Stimulated activated CD8-positive, alpha-beta memory T cell treated with anti-CD3 and anti-CD28 coated beads, Interleukin-2, amount 100 ng/mL, for 48 hours (primary cell): ENCODE results near the gene GSTA1.
"Not testable (repeated sequence)": the region's sequence is repeated elsewhere in the genome, so short reads cannot be mapped to it uniquely, and the experiment has no call there.

Experiments
- DNase-seq, 2 donors: peaks; one replicate each; pipeline ENCODE4 v3.0.0-alpha.2; 2020; ENCODE audit warnings: low read depth in 2 of 2

The GSTA1 gene

GRCh38 chr6:52803668-52804255 is at the start of gene GSTA1:
Gene GSTA1 (minus strand): TSS chr6:52803816. CDS start chr6:52799267, 4,549 bp downstream.
- not testable (repeated sequence) for DNase-seq

- no peak for DNase-seq
Measured at GRCh38 chr6:52849137-52849536, 45.5 kb upstream of the GSTA1 start.

- no peak for DNase-seq
Measured at GRCh38 chr6:52846002-52846401, 42.4 kb upstream of the GSTA1 start.

GRCh38 chr6:52843605-52844004 is 40.0 kb upstream of the GSTA1 start:
- no peak for DNase-seq

DNA sequence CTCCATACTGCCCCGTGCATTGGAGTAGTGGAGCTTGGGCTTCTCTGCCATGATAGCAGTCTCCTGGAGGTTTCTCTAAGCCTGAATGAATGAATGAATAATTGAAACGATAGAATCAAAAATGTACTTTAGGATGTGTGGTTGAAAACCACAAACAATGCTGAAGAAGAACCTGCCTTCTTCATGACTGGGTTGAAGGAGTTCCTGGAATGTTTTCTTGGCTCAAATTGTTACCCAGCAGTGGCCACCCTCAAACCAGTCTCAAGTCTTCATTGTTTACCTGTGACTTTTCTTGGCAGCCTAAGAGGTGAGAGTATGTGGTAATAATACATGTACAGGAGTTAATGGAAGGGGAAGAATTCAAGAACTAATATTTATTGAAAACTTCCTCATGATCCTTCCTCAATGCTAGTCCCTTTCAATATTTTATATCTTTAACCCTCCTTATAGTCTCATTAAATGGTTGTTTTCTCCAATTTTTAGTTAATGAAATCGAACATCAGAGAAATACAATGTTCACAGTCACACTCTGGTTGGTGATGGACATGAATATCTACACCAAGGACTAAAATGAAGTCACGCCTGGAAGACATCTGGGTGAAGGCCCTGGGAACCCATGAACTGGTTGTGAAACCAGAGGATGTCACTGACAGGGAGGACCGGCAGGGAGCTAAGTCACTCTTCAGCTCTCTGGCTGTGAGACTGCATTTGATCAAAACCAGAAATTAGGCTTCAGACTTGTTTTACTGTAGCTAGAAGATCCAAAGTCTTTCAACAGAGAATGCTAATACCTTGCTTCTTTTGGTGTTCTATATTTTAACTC is 37.4 kb upstream of the GSTA1 start, which contains the start of gene GSTA5:
Gene GSTA5 (minus strand): TSS at position 51 of the 823 bp plus-strand sequence.
- DNase-seq: no peak

DNA sequence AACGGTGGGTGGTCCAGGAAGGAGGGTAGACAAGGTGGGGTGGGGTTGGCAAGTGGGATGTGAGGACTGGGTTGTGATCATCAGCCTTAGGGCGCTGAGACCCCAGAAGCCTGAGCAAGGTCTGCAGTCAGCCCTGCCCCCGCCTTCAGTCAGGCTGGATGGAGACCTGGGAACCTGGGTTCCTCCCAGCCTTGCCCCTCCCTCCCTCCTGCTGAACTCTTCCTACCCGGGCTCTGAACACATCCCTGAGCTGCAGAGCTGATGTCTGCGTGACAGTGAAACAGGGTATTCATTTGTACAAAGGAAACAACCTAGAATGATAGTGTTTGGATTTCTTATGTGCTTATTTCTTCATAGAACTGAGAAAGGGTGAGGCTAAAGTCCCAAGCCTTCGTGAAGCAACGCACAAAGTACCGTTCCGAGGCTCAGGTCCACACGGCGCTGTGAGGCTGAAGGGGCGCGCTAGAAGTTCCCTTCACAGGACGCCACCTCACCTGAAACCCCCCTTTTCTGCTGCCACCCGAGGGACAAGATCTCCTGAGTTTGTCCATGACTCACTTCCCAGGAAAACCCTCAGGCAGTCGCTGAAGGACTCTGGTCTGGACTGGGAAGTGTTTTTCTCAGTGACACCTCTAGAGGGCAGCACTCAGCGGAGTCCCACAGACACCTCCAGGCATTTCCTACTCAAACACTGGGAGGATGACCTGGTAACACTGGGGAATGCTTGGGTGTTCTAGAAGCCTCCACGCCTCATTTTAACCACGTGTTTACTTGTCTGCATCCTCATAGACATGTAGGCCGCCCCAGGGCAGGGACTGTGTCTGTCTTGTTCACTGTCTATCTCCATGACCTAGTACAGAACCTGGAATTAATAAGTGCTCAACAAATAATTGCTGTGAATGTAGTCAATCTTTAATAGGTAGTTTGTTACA is 35.8 kb upstream of the GSTA1 start:
- DNase-seq: peak; percentile 15 to 30

DNA sequence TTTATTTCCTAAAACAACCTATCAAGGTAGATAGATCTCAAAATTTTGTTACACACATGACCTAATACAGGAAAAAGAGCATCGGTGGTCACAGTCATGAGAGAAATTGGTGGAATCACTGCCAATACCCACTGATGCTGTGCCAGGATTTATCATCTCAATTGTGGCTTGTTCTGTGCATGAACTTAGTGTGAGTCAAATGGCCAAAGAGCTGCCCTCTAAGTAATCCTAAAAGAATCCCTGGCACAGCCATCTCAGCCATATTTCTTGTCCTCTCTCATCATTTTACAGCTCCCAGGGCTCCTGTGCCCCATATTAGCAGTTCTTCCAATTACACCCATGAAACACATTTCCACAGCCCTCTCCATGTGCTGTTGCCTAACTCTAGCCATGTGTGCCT is 30.9 kb upstream of the GSTA1 start:
- no peak for DNase-seq

- not testable (repeated sequence) for DNase-seq
Measured at GRCh38 chr6:52830869-52831268, 27.3 kb upstream of the GSTA1 start.

DNA sequence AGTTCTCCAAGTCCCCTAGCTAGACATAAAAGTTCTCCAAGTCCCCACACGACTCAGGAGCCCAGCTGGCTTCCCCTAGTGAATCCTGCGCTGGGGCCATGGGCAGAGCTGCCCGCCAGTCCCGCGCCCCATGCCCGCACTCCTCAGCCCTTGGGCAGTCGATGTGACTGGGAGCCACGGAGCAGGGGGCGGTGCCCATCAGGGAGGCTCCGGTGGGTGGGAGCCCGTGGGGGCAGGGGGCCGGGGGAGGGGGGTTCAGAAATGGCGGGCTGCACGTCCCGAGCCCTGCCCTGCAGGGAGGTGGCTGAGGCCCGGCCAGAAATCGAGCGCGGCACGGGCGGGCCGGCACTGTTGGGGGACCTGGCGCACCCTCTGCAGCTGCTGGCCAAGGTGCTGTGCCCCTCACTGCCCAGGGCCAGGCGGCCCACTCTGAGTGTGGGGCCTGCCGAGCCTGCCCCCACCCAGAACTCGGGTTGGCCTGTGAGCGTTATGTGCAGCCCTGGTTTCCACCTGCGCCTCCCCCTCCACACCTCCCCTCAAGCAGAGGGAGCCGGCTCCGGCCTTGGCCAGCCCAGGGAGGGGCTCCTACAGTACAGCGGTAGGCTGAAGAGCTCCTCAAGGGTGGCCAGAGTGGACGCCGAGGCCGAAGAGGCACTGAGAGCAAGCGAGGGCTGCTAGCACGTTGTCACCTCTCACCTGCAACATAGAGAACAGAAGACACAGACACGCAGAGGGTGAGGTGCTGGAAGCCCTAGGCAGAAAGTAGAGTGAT is 25.6 kb upstream of the GSTA1 start:
- no peak for DNase-seq

- DNase-seq: not testable (repeated sequence)
Measured at GRCh38 chr6:52828621-52829020, 25.0 kb upstream of the GSTA1 start.

GRCh38 chr6:52827073-52827783 is 23.6 kb upstream of the GSTA1 start:
- DNase-seq: not testable (repeated sequence)

GRCh38 chr6:52826513-52826912 is 22.9 kb upstream of the GSTA1 start:
- no peak for DNase-seq

DNA sequence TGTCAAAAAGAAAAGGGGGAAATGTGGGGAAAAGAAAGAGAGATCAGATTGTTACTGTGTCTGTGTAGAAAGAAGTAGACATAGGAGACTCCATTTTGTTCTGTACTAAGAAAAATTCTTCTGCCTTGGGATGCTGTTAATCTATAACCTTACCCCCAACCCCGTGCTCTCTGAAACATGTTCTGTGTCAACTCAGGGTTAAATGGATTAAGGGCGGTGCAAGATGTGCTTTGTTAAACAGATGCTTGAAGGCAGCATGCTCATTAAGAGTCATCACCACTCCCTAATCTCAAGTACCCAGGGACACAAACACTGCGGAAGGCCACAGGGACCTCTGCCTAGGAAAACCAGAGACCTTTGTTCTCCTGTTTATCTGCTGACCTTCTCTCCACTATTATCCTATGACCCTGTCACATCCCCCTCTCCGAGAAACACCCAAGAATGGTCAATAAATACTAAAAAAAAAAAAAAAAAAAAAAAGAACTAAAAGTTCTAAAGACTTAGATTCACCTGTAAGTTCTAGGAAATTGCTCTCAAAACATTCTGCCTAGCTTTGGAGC is 22.4 kb upstream of the GSTA1 start:
- DNase-seq: not testable (repeated sequence)

GRCh38 chr6:52825270-52825793 is 21.7 kb upstream of the GSTA1 start:
- DNase-seq: not testable (repeated sequence)

DNA sequence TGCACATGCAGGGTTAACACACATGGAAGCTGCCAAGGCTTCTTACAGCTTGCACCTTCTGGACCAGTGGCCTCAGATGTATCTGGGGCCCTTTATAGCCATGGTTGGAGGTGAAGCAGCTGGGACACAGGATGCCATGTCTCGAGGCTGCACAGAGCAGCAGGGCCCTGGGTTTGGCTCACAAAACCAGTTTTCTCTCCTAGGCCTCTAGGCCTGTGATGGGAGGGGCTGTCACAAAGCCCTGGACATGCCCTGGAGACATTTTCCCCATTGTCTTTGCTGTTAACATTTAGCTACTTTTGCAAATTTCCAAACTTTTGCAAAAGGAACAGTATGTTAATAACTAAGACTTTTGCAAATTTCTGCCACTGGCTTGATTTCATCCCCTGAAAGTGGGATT is 18.2 kb upstream of the GSTA1 start:
- DNase-seq: no peak

GRCh38 chr6:52820198-52820597 is 16.6 kb upstream of the GSTA1 start:
- no peak for DNase-seq

DNA sequence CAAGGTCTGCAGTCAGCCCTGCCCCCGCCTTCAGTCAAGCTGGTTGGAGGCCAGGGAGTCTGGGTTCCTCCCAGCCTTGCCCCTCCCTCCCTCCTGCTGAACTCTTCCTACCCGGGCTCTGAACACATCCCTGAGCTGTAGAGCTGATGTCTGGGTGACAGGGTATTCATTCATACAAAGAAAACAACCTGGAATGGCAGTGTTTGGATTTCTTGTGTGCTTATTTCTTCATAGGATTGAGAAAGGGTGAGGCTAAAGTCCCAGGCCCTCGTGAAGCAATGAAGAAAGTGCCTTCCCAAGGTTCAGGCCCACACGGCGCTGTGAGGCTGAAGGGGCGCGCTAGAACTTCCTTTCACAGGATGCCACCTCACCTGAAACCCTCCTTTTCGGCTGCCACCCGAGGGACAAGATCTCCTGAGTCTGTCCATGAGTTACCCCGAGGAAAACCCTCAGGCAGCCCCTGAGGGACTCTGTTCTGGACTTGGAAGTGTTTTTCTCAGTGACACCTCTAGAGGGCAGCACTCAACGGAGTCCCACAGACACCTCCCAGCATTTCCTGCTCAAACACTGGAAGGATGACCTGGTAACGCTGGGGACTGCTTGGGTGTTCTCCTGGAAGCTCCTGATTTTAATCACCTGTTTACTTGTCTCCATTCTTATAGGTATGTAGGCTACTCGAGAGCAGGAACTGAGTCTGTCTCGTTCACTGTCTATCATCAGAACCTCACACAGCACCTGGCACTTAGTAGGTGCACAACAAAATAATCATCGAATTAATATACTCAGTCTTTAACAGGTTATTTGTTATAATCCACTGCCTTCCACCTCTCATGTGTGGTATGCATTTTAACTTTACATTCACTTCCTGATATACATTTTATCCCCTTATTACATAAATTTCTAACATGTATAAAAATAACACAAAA is 11.8 kb upstream of the GSTA1 start:
- DNase-seq: peak; percentile 3 to 17

DNA sequence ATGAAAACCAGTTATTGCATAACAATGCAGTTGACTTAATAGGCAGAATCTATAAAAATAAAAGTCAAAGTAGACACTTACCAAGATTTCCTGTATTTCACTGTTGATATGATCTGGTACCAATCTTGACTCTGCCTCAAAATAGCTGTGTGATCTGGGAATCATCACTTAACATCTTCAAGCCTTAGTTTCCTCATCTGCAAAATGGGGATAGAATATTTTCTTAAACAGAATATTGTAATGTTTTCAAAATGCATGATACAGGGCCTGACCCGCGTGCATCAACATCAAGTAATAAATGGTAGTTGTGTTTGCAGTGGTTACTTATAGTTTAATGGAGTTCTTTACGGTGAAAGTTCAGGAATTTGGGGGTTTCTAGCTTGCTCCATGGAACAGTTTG is 10.9 kb upstream of the GSTA1 start:
- DNase-seq: not testable (repeated sequence)

DNA sequence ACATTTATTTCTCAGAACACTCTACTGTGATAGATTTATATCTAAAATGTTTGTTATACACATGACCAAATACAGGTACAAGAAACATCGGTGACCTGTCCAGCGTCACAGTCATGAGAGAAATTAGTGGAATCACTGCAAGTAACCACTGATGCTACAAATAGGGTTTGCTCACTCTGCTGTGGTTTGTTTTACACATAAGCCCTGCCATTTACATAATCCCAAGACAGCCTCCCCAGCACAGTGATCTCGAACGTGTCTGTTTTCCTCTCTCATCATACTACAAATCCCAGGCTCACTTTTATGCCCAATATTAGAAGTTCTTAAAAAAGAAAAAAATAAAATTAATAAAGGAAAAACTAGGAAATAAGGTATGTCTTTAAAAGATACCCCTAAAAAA is 6.2 kb upstream of the GSTA1 start:
- DNase-seq: not testable (repeated sequence)
